Endothelial cell of umbilical vein (primary cell): ENCODE data around the gene THSD7A. TPM values are rescaled to one million over a fixed set of nuclear protein-coding genes. Genes with fewer than 3 reads are reported as not detected.
"Not testable (repeated sequence)": the region's sequence is repeated elsewhere in the genome, so short reads cannot be mapped to it uniquely, and the experiment has no call there.

Experiments used
- BruUV-seq: library from RNA; stranded (reverse); fragments of 400-500 nt; replicated peaks from 2 replicates; lab custom pipeline; 2021; lab: Mats Ljungman, UMichigan
- CTCF ChIA-PET: fragments of 300-600, 350-600 bp; sonication (Branson Sonifier 250); formaldehyde crosslinking; loops from one replicate; lab custom pipeline; 2021; ENCODE audit warnings: antibody characterized with exemption, inconsistent platforms; lab: Charles Lee
- POLR2A ChIA-PET: fragments of 300-600, 350-600 bp; sonication (Branson Sonifier 250); formaldehyde crosslinking; loops from one replicate; lab custom pipeline; 2021; ENCODE audit warnings: antibody characterized with exemption, inconsistent platforms; lab: Charles Lee
- DNase-seq: peaks from one replicate; pipeline ENCODE4 v3.0.0-alpha.2; 2011; ENCODE audit warnings: low read depth, low spot score
- FAIRE-seq: peaks from 2 replicates; lab custom pipeline; 2011; peaks lifted over from hg19 to GRCh38; lab: Jason Lieb, UNC
- H2AFZ ChIP-seq: 2 replicates; pipeline ENCODE4 v1.6.0; 2012; ENCODE audit warnings: low read depth, low read length, control low read depth, inconsistent platforms
- H3K27ac ChIP-seq: 2 replicates; pipeline ENCODE4 v1.5.1; 2011; ENCODE audit warnings: low read depth, mild to moderate bottlenecking, control low read depth, low read length, moderate library complexity; ENCODE audit not compliant: insufficient read depth
- H3K27me3 ChIP-seq, 2 experiments: 2 replicates each; pipeline versions ENCODE4 v1.6.0 to v1.6.1; 2011; ENCODE audit warnings: low read length in 2 of 2, mixed read lengths in 1 of 2; ENCODE audit not compliant: control insufficient read depth in 2 of 2, insufficient read depth in 2 of 2
- H3K36me3 ChIP-seq, 2 experiments: 2 replicates in 1 of 2; 3 replicates in 1 of 2; pipeline ENCODE4 v1.5.1; 2011; ENCODE audit warnings: low read length in 2 of 2, mild to moderate bottlenecking in 1 of 2, moderate library complexity in 1 of 2; ENCODE audit not compliant: control insufficient read depth in 2 of 2, insufficient read depth in 2 of 2; ENCODE audit errors: extremely low read depth in 1 of 2
- H3K4me1 ChIP-seq: 3 replicates; pipeline ENCODE4 v1.5.1; 2011; ENCODE audit warnings: mild to moderate bottlenecking, low read length; ENCODE audit not compliant: control insufficient read depth, insufficient read depth; ENCODE audit errors: extremely low read depth
- H3K4me2 ChIP-seq: 2 replicates; pipeline ENCODE4 v1.6.1; 2011; ENCODE audit warnings: low read length, control low read depth, mixed read lengths; ENCODE audit not compliant: insufficient read depth
- H3K4me3 ChIP-seq, 3 experiments: fragments of 200-600 bp in 1 of 3; sonication (generic), shearing (Covaris generic) in 1 of 3; replicated peaks in 1 of 3; 2 replicates each; pipeline ENCODE4 v1.5.1; 2011 to 2016; ENCODE audit warnings: control low read depth in 3 of 3, low read length in 3 of 3, mild to moderate bottlenecking in 2 of 3, inconsistent platforms in 1 of 3, low read depth in 1 of 3, moderate library complexity in 1 of 3; ENCODE audit not compliant: insufficient read depth in 1 of 3
- H3K79me2 ChIP-seq: 2 replicates; pipeline ENCODE4 v1.6.0; 2012; ENCODE audit warnings: low read length, inconsistent platforms; ENCODE audit not compliant: control insufficient read depth, insufficient read depth
- H3K9ac ChIP-seq: replicated peaks from 2 replicates; pipeline ENCODE3; 2011; ENCODE audit warnings: low read length, control low read depth; ENCODE audit not compliant: insufficient read depth; ENCODE audit errors: extremely low read depth
- H3K9me1 ChIP-seq: replicated peaks from 3 replicates; pipeline ENCODE4 v1.6.0; 2011; ENCODE audit warnings: mild to moderate bottlenecking, low read length; ENCODE audit not compliant: control insufficient read depth, insufficient read depth; ENCODE audit errors: extremely low read depth
- H3K9me3 ChIP-seq: replicated peaks from 2 replicates; pipeline ENCODE4 v1.5.1; 2012; ENCODE audit warnings: low read length, inconsistent platforms; ENCODE audit not compliant: control insufficient read depth, insufficient read depth
- H4K20me1 ChIP-seq: replicated peaks from 2 replicates; pipeline ENCODE3; 2011; ENCODE audit warnings: mild to moderate bottlenecking, low read length; ENCODE audit not compliant: control insufficient read depth, insufficient read depth; ENCODE audit errors: extremely low read depth
- CTCF ChIP-seq, 2 donors: IDR thresholded peaks; 1 replicate in 1 of 2; 2 replicates in 1 of 2; pipeline ENCODE4 v1.5.1; 2011; ENCODE audit warnings: low read length in 2 of 2, mild to moderate bottlenecking in 2 of 2, moderate library complexity in 2 of 2, control low read depth in 1 of 2, inconsistent platforms in 1 of 2, low read depth in 1 of 2; ENCODE audit not compliant: insufficient read depth in 1 of 2; ENCODE audit errors: extremely low read depth in 1 of 2
- EZH2 ChIP-seq: IDR thresholded peaks from 2 replicates; pipeline ENCODE4 v1.6.1; 2012; ENCODE audit warnings: borderline replicate concordance, low read depth, mild to moderate bottlenecking, moderate library complexity, low read length, inconsistent platforms; ENCODE audit not compliant: severe bottlenecking
- FOS ChIP-seq: IDR thresholded peaks from 2 replicates; pipeline ENCODE4 v1.6.1; 2011; ENCODE audit warnings: mild to moderate bottlenecking, low read length, moderate library complexity, borderline replicate concordance; ENCODE audit not compliant: insufficient read depth
- GATA2 ChIP-seq: IDR thresholded peaks from 2 replicates; pipeline ENCODE4 v1.7.0; 2011; ENCODE audit warnings: low read depth, mild to moderate bottlenecking, moderate library complexity, mixed read lengths, low read length; ENCODE audit not compliant: insufficient read length, insufficient read depth
- JUN ChIP-seq: IDR thresholded peaks from 2 replicates; pipeline ENCODE4 v1.6.1; 2011; ENCODE audit warnings: borderline replicate concordance, low read depth; ENCODE audit not compliant: insufficient read length, insufficient read depth
- MAX ChIP-seq: IDR thresholded peaks from 2 replicates; pipeline ENCODE4 v1.6.1; 2011; ENCODE audit not compliant: insufficient read depth, insufficient read length
- MYC ChIP-seq: IDR thresholded peaks from one replicate; pipeline ENCODE4 v1.6.1; 2011; ENCODE audit warnings: mild to moderate bottlenecking, low read depth, low read length
- POLR2A ChIP-seq: IDR thresholded peaks from 2 replicates; pipeline ENCODE4 v1.6.1; 2012; ENCODE audit warnings: low read depth, mild to moderate bottlenecking, control low read depth, low read length
- POLR2AphosphoS5 ChIP-seq: IDR thresholded peaks from 2 replicates; pipeline ENCODE4 v1.6.1; 2012; ENCODE audit warnings: low read depth, mild to moderate bottlenecking, control low read depth, low read length, moderate library complexity; ENCODE audit not compliant: insufficient read depth
- dilution Hi-C: fragments of 300-500 bp; cut with MboI; formaldehyde crosslinking; loops from one replicate; pipeline ENCODE4 v1.15.0; 2019; ENCODE audit warnings: low sequenced_read_pairs; ENCODE audit not compliant: extremely low pct_ligation_motif_present
- intact Hi-C: fragments of 100-400 bp; cut with micrococcal nuclease; formaldehyde crosslinking; loops from one replicate; pipeline ENCODE4 v1.10.0; 2022
- polyA plus RNA-seq, 4 experiments: library from polyadenylated mRNA; depleted of rRNA in 3 of 4; stranded (reverse) in 3 of 4; unstranded in 1 of 4; fragments of >200 nt; gene quantifications; 2 replicates each; pipeline versions ENCODE4 v1.2.1 to v1.2.3, GENCODE V29; 2011 to 2012; ENCODE audit warnings: missing spikeins in 1 of 4
- total RNA-seq: library from RNA; stranded (reverse); gene quantifications from 2 replicates; pipeline ENCODE4 v1.2.3, GENCODE V29; 2021

Gene THSD7A
- total and polyA plus RNA-seq, 2 donors (not counting 3 experiments of a cell fraction or from before 2014, with no cell fraction given): 3.3 to 12.7 TPM

- Histone ChIP-seq H3K4me3 (no peak overlapping the region), H3K9me3 (no peaks in the 10 kb centered on the region), H3K9ac (no peak overlapping the region), H2AFZ (no peak overlapping the region), H4K20me1 (no peaks in the 10 kb centered on the region), H3K4me1 (no peaks in the 10 kb centered on the region), H3K79me2 (no peaks in the 10 kb centered on the region), H3K9me1 (no peaks in the 10 kb centered on the region), H3K4me2 (no peak overlapping the region), H3K27ac (no peak overlapping the region), H3K27me3 (no peaks in the 10 kb centered on the region), H3K36me3 (no peaks in the 10 kb centered on the region)
- intact Hi-C loops: no loop called here
- CTCF ChIA-PET: no interaction called here
- DNase-seq (no peak), FAIRE-seq (no peak)
- no peak for TF ChIP-seq POLR2AphosphoS5
- TF ChIP-seq JUN: no peak
- TF ChIP-seq POLR2A: no peak
- TF ChIP-seq GATA2: no peak
- TF ChIP-seq MYC: no peak
- TF ChIP-seq FOS: no peak
- no peak for TF ChIP-seq CTCF (IDR thresholded peaks at IDR 0.05; ENCODE audit: extremely low read depth in 1 of 2, insufficient read depth in 1 of 2, low read depth in 1 of 2, low read length in 2 of 2)
- TF ChIP-seq MAX: no peak
- TF ChIP-seq EZH2: no peak
- dilution Hi-C loops: no loop called here
- no TSS peak for BruUV-seq
- POLR2A ChIA-PET: no interaction called here
Observed at GRCh38 chr7:11524476-11525397, 307.3 kb downstream of the THSD7A start.

GRCh38 chr7:11521964-11522499 is 310.0 kb downstream of the THSD7A start:
- CTCF ChIA-PET: not testable (repeated sequence)

More at GRCh38 chr7:11521964-11522499, 310.0 kb downstream of the THSD7A start:
- H4K20me1 ChIP-seq, H3K36me3 ChIP-seq, H3K9me1 ChIP-seq, H2AFZ ChIP-seq, H3K4me1 ChIP-seq, H3K27me3 ChIP-seq, H3K9me3 ChIP-seq, intact Hi-C loops, DNase-seq, BruUV-seq, H3K9ac ChIP-seq, POLR2A ChIA-PET, H3K4me3 ChIP-seq, H3K27ac ChIP-seq, FAIRE-seq, H3K79me2 ChIP-seq, dilution Hi-C loops: not testable (repeated sequence)
- peak overlapping the region; percentile 49 for H3K4me2 ChIP-seq
